GM23338 (cell line): Measurements from ENCODE around the gene MERTK. TPM values are rescaled to one million over a fixed set of nuclear protein-coding genes. Genes with fewer than 3 reads are reported as not detected.

Experiments used
- ATAC-seq: fragments of 200-7000 bp; cut with Tn5 transposase; 3 replicates; pipeline ENCODE4 v1.9.1; 2020
- DNase-seq: peaks from one replicate; pipeline ENCODE4 v3.0.0-alpha.2; 2015; ENCODE audit warnings: low spot score
- H2AFZ ChIP-seq: fragments of 200-600 bp; sonication (generic); 2 replicates; pipeline ENCODE4 v1.8.0; 2016; ENCODE audit warnings: antibody characterized with exemption, mild to moderate bottlenecking, moderate library complexity
- H3F3A ChIP-seq: fragments of 200-600 bp; sonication (generic); replicated peaks from 2 replicates; pipeline ENCODE4 v1.8.0; 2017; ENCODE audit warnings: antibody characterized with exemption, mixed run types, low read depth
- H3K27ac ChIP-seq: fragments of 200-600 bp; sonication (generic); 2 replicates; pipeline ENCODE4 v1.6.1; 2016; ENCODE audit warnings: low read depth
- H3K27me3 ChIP-seq: fragments of 200-600 bp; sonication (generic); 2 replicates; pipeline ENCODE4 v1.8.0; 2016; ENCODE audit warnings: mild to moderate bottlenecking, mixed run types, moderate library complexity; ENCODE audit not compliant: insufficient read depth
- H3K36me3 ChIP-seq: fragments of 200-600 bp; sonication (generic); 2 replicates; pipeline ENCODE4 v1.8.0; 2016; ENCODE audit warnings: mild to moderate bottlenecking; ENCODE audit not compliant: insufficient read depth
- H3K4me1 ChIP-seq: fragments of 200-600 bp; sonication (generic); 2 replicates; pipeline ENCODE4 v1.8.0; 2016; ENCODE audit warnings: mild to moderate bottlenecking, moderate library complexity; ENCODE audit not compliant: insufficient read depth
- H3K4me2 ChIP-seq: fragments of 200-600 bp; sonication (generic); 2 replicates; pipeline ENCODE4 v1.7.1; 2017; ENCODE audit warnings: mixed run types
- H3K4me3 ChIP-seq: fragments of 200-600 bp; sonication (generic); 2 replicates; pipeline ENCODE4 v1.6.1; 2016; ENCODE audit warnings: mixed run types
- H3K79me2 ChIP-seq: fragments of 200-600 bp; sonication (generic); replicated peaks from 2 replicates; pipeline ENCODE4 v1.8.0; 2017; ENCODE audit warnings: mild to moderate bottlenecking; ENCODE audit not compliant: insufficient read depth
- H3K9me2 ChIP-seq: fragments of 200-600 bp; sonication (generic); 2 replicates; pipeline ENCODE4 v1.8.0; 2017; ENCODE audit not compliant: insufficient read depth
- H4K20me1 ChIP-seq: fragments of 200-600 bp; sonication (generic); replicated peaks from 2 replicates; pipeline ENCODE4 v1.8.0; 2017; ENCODE audit warnings: mild to moderate bottlenecking; ENCODE audit not compliant: insufficient read depth
- H3K27ac Mint-ChIP-seq: 2 replicates; pipeline ENCODE4 v1.8.0; 2020; ENCODE audit warnings: inconsistent platforms, mild to moderate bottlenecking, moderate library complexity, mixed read lengths
- H3K27me3 Mint-ChIP-seq: 3 replicates; pipeline ENCODE4 v1.8.0; 2022; ENCODE audit warnings: low read depth, mild to moderate bottlenecking, moderate library complexity, mixed read lengths, inconsistent platforms; ENCODE audit not compliant: insufficient read depth, poor library complexity
- H3K36me3 Mint-ChIP-seq: 3 replicates; pipeline ENCODE4 v1.8.0; 2021; ENCODE audit warnings: low read depth, mild to moderate bottlenecking, inconsistent platforms, moderate library complexity, mixed read lengths
- H3K4me1 Mint-ChIP-seq: 3 replicates; pipeline ENCODE4 v1.8.0; 2020; ENCODE audit warnings: mild to moderate bottlenecking, inconsistent platforms, mixed read lengths
- H3K4me3 Mint-ChIP-seq: 3 replicates; pipeline ENCODE4 v1.8.0; 2021; ENCODE audit warnings: moderate library complexity, mild to moderate bottlenecking, inconsistent platforms, mixed read lengths
- H3K9me3 Mint-ChIP-seq: 3 replicates; pipeline ENCODE4 v1.8.0; 2020; ENCODE audit warnings: moderate library complexity, mild to moderate bottlenecking, inconsistent platforms, mixed read lengths
- CREB1 ChIP-seq: fragments of 250-450 bp; sonication (Bioruptor Pico); IDR thresholded peaks from 2 replicates; pipeline ENCODE4 v1.5.0; 2020; ENCODE audit warnings: low read depth, mild to moderate bottlenecking, moderate library complexity
- CTCF ChIP-seq, 2 experiments: fragments of 200-600 bp in 1 of 2; sonication (generic) in 1 of 2; conservative IDR thresholded peaks; 2 replicates each; pipeline versions ENCODE4 v1.5.1 to v1.6.1; 2016 to 2017; ENCODE audit warnings: antibody characterized with exemption in 2 of 2, low read depth in 2 of 2, mild to moderate bottlenecking in 2 of 2, moderate library complexity in 1 of 2
- ETS1 ChIP-seq: IDR thresholded peaks from 2 replicates; pipeline ENCODE4 v1.6.1; 2016; ENCODE audit warnings: antibody characterized with exemption
- EZH2 ChIP-seq: fragments of 200-600 bp; sonication (generic); IDR thresholded peaks from one replicate; pipeline ENCODE4 v1.8.0; 2017; ENCODE audit warnings: antibody characterized with exemption, mild to moderate bottlenecking, low read depth; ENCODE audit not compliant: unreplicated experiment
- EZH2phosphoT487 ChIP-seq: fragments of 200-600 bp; sonication (generic); IDR thresholded peaks from one replicate; pipeline ENCODE4 v1.8.1; 2018; ENCODE audit warnings: antibody characterized with exemption; ENCODE audit not compliant: unreplicated experiment
- JUNB ChIP-seq: IDR thresholded peaks from one replicate; pipeline ENCODE4 v1.6.1; 2016; ENCODE audit warnings: antibody characterized with exemption; ENCODE audit not compliant: unreplicated experiment
- NANOG ChIP-seq: IDR thresholded peaks from 2 replicates; pipeline ENCODE4 v1.6.1; 2016; ENCODE audit warnings: antibody characterized with exemption, borderline replicate concordance
- POLR2AphosphoS5 ChIP-seq: IDR thresholded peaks from 2 replicates; pipeline ENCODE4 v1.6.1; 2016; ENCODE audit warnings: antibody characterized with exemption, low read depth
- REST ChIP-seq: IDR thresholded peaks from one replicate; pipeline ENCODE4 v1.6.1; 2018; ENCODE audit warnings: antibody characterized with exemption; ENCODE audit not compliant: unreplicated experiment
- STAT1 ChIP-seq: IDR thresholded peaks from one replicate; pipeline ENCODE4 v1.6.1; 2016; ENCODE audit warnings: antibody characterized with exemption; ENCODE audit not compliant: unreplicated experiment
- ZNF114 ChIP-seq: fragments of 250-450 bp; sonication (Bioruptor Pico); IDR thresholded peaks from 2 replicates; pipeline ENCODE4 v1.5.0; 2020; ENCODE audit warnings: mild to moderate bottlenecking, moderate library complexity
- ZNF331 ChIP-seq: fragments of 250-450 bp; sonication (Bioruptor Pico); IDR thresholded peaks from 2 replicates; pipeline ENCODE4 v1.5.0; 2020; ENCODE audit warnings: low read depth, mild to moderate bottlenecking, moderate library complexity
- ZNF462 ChIP-seq: fragments of 250-450 bp; sonication (Bioruptor Pico); IDR thresholded peaks from 2 replicates; pipeline ENCODE4 v1.5.0; 2020; ENCODE audit warnings: mild to moderate bottlenecking, moderate library complexity
- long read RNA-seq: library from polyadenylated mRNA; unstranded; transcript quantifications from one replicate; pipeline ENCODE4 v2.0.0, GENCODE V29; 2020; ENCODE audit not compliant: unreplicated experiment
- polyA plus RNA-seq: library from polyadenylated mRNA; unstranded; fragments of >200 nt; fragmentation: Nextera tagmentation; extraction: Ambion mirVana; gene quantifications from 2 replicates; pipeline ENCODE4 v1.2.1, GENCODE V29; 2016
- total RNA-seq: library from RNA; depleted of rRNA; stranded (reverse); fragments of >200 nt; shearing (Covaris generic); gene quantifications from 2 replicates; pipeline ENCODE4 v1.2.3, GENCODE V29; 2014; rRNA removed

The MERTK gene
- total RNA-seq = 8.7 and 9.0 TPM in 2 replicates
- polyA plus RNA-seq = 2.4 and 3.0 TPM in 2 replicates
- long read RNA-seq, partial matches to known transcripts = 0 of 1 reads
- long read RNA-seq, other reads (novel, unspliced or antisense) = 0 of 1 reads

- Mint-ChIP-seq H3K27me3 (peaks cover 21% of the 10 kb centered on the region), H3K4me3 (peak within 1 kb of the TSS; percentile 92), H3K4me1 (peaks cover 22% of the 10 kb centered on the region), H3K9me3 (no peaks in the 10 kb centered on the region), H3K27ac (no peak within 1 kb of the TSS), H3K36me3 (no peaks in the 10 kb centered on the region; the same call in 2 of the 3 replicates)
- Histone ChIP-seq H3K27ac (0 out of 2 replicates have a peak within 1 kb of the TSS, but pooled peaks have one; percentile 32), H3K4me3 (peak within 1 kb of the TSS; percentile 96), H3K36me3 (no peaks in the 10 kb centered on the region), H3F3A (no peaks in the 10 kb centered on the region), H4K20me1 (peaks cover 9% of the 10 kb centered on the region; the same call in 1 of the 2 replicates), H3K27me3 (peaks cover 28% of the 10 kb centered on the region), H3K9me2 (no peaks in the 10 kb centered on the region), H3K79me2 (no peaks in the 10 kb centered on the region; the same call in 1 of the 2 replicates), H3K4me2 (peak within 1 kb of the TSS; percentile 96), H2AFZ (peak within 1 kb of the TSS; percentile 99), H3K4me1 (peaks cover 16% of the 10 kb centered on the region)
- ATAC-seq (peak; percentile 84), DNase-seq (peak; percentile 95)
- no peak for TF ChIP-seq ZNF462 (CRISPR knock-in tag)
- no peak for TF ChIP-seq STAT1
- no peak for TF ChIP-seq EZH2
- TF ChIP-seq JUNB = no peak
- TF ChIP-seq ZNF331 (CRISPR knock-in tag) = no peak
- no peak for TF ChIP-seq NANOG
- TF ChIP-seq REST = no peak
- TF ChIP-seq ETS1 = 0 out of 2 replicates have a peak, but pooled peaks have one; percentile 38
- TF ChIP-seq POLR2AphosphoS5 = peak; percentile 90
- TF ChIP-seq CREB1 = no peak
- TF ChIP-seq EZH2phosphoT487 = no peak
- peak; percentile 38 to 66 for TF ChIP-seq CTCF (conservative IDR thresholded peaks at IDR 0.05; ENCODE audit: low read depth in 2 of 2)
- no peak for TF ChIP-seq ZNF114 (CRISPR knock-in tag)
These were observed at the start of gene MERTK for GRCh38 chr2:111897924-111898702. TSS of gene MERTK (plus strand) at chr2:111898607. CDS start at chr2:111898736, 129 bp downstream.
